SKM-1 (cell line): ENCODE data around the gene RBFOX2.
A peak's percentile ranks its signal among the peaks of the same experiment; 100 is the strongest.

ENCODE experiments used
- DNase-seq: peaks from one replicate; lab custom pipeline; 2025; ENCODE audit not compliant: unreplicated experiment; lab: John Stamatoyannopoulos, UW

RBFOX2 gene

GRCh38 chr22:35947794-35948425, 80.7 kb downstream of the RBFOX2 start:
- no peak for DNase-seq

GRCh38 chr22:35944458-35944857, 84.2 kb downstream of the RBFOX2 start:
- DNase-seq: no peak

DNA sequence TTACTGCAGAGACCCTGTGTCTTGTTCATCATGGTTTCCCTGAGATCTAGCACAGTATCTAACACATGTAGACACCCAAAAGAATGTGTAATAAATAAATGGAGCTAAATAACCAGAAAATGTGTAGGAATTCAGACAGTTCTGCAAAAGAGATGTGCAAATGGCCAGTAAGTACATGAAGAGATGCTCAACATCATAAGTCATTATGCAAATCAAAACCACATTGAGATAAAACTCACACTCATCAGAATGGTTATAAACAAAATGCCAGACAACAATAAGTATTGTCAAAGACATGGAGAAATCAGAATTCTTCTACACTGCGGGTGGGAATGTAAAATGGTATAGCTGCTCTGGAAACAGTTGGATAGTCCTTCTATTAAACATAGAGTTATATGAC, 88.5 kb downstream of the RBFOX2 start:
- DNase-seq: no peak

- DNase-seq: no peak
These were observed 90.4 kb downstream of the RBFOX2 start for GRCh38 chr22:35938226-35938625.

DNA sequence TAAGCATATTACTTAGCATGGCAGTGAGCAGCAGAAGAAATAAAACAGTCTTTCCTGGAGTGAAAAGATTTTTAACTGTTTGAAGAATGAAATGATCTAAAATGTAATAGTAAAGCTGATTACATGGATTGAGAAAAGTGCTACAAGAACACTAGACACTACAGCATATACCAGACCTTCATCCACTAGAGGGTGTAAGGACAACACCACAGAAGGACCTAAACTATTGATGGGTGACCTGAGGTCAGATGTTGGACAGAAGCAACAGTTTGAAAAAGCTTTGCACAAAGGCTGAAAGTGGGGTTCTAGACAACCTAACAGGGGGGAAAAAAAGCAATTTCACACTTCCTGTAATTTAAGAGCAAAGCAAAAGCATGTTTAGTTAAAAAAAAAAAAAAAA, 97.7 kb downstream of the RBFOX2 start:
- peak; percentile 21 for DNase-seq

GRCh38 chr22:35928285-35928798, 100.3 kb downstream of the RBFOX2 start:
- no peak for DNase-seq

GRCh38 chr22:35923026-35923425, 105.6 kb downstream of the RBFOX2 start:
- no peak for DNase-seq

DNA sequence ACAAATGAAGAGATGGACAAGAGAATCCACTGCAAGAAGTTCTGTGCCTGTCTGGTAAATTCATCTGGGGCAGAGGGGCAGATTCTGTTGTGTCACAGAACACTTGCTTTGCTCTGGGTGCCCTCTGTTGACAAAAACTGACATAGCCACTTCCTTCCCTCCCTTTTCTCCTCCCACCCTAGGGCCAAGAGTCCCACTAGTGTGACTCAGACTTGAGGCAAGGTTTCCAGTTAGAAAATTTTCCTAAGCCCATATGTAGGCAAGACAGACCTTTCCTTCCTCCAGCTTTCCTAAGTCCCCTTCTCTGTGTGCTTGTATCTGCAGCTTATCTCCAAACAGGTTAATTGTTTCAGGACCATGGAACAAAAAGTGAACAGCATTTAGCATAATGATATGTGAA, 106.8 kb downstream of the RBFOX2 start:
- peak; percentile 51 for DNase-seq

DNA sequence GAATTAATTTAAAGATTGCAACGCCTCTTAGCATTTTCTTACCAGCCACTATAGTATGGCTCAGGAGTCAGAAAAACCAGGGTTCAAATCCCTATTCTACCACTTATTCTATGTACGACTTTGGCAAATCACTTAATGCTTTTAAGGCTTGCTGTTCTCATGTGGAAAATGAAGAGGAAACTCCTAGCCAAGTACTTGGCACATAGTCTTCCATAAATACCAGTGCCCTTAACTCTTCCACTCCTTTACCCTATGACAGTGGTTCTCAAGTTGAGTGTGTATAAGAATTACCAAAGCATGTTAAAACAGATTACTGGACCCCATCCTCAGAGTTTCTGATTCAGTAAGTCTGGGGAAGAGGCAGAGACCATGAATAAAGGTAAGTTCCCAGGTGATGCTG, 107.6 kb downstream of the RBFOX2 start:
- DNase-seq: no peak

DNA sequence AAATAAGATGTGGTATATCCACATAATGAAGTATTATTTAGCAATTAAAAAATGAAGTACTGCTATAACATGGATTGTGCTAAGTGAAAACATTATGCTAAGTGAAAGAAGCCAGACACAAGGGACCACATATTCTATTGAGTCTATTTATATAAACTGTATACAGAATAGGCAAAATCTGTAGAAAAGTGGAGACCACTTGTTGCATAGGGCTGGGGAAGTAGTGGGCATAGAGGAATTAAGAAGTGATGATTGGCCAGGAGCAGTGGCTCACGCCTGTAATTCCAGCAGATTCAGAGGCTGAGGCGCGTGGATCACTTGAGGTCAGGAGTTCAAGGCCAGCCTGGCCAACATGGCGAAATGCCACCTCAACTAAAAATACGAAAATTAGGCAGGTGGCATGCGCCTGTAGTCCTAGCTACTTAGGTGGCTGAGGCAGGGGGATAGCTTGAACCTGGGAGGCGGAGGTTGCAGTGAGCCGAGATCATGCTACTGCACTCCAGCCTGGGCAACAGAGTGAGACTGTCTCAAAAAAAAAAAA, 109.6 kb downstream of the RBFOX2 start:
- no peak for DNase-seq

- DNase-seq: no peak
These were observed 110.2 kb downstream of the RBFOX2 start for GRCh38 chr22:35918456-35918855.

DNA sequence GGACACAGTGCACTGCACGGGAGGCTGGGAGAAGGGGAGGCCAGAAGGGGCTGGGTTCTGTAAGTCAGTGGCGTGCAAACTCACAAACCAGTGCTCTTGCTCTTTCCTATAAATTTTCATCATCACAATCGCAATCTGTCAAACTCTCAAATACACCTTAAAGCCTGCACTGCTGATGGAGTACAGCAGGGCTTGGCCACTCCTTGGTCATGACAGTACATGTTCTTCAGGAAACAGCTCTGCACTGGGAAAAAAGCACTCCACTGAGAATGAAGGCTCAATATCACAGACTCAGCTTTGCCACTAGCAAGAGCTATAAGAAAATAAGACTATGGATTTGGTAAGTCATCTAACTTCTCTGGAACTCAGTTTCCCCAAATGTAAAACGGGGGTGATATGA, 111.0 kb downstream of the RBFOX2 start:
- no peak for DNase-seq

- DNase-seq: no peak
These were observed 113.1 kb downstream of the RBFOX2 start for GRCh38 chr22:35915477-35916013.

DNA sequence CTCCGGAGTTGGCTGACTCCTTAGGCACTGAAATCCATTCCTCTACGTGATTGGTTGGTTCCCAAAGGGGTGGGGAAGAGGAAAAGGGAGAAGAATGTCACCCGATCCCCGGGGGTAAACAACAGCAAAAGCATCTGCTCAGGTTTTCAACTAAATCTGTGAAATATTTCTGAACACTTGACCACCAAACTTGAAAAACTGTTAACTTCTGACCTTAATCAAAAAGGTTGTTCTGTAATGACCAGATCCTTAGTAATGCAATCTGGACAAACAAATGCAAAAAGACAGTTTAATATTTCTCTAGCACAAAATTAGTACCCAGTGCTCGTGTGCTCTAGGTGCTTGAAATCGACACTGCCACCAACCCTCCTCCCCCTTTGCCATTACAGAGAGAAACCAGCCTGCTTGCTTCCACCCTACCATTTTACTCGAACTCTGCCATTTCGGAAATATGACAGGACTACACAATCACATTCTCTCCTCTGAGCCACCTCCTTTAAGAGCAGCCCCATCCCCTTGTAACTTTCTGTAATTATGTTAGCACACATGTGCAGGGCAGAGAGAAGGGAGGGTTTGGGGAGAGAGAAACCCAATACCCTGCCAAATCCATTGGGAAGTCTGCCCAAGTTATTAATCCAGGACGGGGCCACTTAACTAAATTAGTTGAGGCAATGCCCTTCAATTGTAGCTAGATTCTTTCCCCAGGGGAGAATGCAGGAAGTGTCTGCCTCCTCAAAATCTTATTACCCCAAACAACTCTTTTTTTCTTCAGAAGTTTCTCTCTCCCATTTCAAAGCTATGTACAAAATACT, 113.8 kb downstream of the RBFOX2 start:
- no peak for DNase-seq

DNA sequence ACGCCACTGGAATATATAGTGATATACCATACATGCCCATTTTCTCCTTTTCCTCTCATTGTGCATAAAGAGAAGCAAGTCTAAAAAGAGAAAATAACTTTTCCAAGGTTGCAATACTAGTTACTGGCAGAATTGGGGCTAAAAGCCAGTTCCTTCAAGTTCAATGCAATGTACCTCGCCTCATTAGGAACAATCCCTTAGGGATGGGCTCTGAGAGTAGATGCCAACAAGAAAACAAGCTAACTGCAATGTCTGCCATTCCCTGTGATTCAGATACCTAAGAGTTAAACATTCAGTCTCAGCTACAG, 114.3 kb downstream of the RBFOX2 start:
- no peak for DNase-seq

DNA sequence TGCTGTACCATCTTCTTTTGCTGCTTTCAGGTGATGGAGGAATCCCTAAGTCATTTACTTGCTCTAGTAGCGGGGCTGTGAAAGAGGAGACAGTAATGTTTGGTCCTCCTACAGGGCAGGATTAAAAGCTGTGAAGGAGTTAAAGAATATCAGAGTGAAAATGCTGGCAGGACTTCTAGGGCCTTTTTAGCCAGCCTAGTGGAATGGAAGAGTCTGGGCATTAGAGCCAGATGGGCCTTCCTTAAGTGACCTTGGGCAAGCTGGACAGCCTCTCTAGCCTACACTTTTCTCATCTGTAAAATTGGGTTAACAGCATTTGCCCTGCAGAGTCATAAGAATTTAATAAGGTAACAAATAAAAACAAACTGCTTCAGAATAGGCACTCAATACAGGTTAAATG, 114.7 kb downstream of the RBFOX2 start:
- no peak for DNase-seq

- no peak for DNase-seq
These were observed 116.0 kb downstream of the RBFOX2 start for GRCh38 chr22:35912658-35913057.

- no peak for DNase-seq
These were observed 116.7 kb downstream of the RBFOX2 start for GRCh38 chr22:35911877-35912276.

- no peak for DNase-seq
These were observed 117.7 kb downstream of the RBFOX2 start for GRCh38 chr22:35910926-35911325.

DNA sequence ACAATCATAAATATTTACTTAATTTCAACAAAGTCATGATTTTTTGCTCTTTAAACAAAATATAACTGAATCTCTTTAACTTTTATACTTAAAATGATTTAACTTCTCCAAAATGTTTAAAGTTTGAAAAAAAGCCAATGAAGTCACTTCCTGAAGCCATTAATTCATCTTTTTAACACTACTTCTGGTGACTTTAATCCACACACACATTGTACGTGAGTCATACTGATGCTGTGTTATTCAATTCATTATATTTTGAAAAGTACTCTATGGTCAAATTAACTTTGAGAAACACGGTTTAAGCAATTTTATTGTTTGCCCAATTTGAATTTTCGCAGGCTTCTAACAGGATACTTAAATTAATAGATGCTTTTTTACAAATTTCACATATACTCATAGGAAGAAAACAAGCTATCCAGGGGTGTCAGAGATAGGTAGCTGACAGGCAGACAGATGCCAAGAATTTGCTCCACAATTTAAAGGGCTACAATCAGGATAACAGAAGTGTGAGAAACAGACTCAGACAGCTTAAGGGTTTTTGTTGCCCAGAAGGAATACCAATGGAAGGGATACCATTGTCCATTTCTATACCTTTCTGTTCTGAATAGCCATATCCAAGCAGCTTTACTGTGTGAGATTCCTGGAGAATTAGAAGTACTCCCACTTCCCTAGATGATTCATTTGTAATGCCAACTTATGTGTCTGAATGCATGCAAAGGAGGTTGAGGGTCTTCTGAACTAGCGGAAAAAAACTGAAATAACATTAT, 118.4 kb downstream of the RBFOX2 start:
- DNase-seq: no peak

DNA sequence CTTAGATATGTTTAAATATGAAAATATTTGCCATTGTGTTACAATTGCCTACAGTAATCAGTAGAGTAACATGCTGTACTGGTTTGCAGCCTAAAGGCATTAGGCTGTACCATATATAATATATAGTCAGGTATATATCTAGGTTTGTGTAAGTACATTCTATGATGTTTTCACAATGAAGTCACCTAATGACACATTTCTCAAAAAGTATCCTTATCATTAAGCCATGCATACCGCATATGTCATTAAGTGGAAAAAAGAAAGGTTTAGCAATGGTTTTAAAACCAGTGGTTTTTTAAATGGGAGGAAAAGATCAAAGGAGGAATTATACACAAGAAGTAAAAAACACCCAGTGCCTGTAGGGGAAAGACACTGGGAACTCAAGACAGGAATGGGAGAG, 122.7 kb downstream of the RBFOX2 start:
- no peak for DNase-seq
